ENCODE measurements around the gene SMARCA2.

The SMARCA2 gene

GRCh38 chr9:2014696-2015580 lies at the start of gene SMARCA2:
TSS of gene SMARCA2 (plus strand) at chr9:2015347. CDS start at chr9:2029023, 13,676 bp downstream.
- peak; percentile 95 for DNase-seq (ENCODE audit: low spot score)

- no peak for DNase-seq (ENCODE audit: low spot score)
These were observed 48.3 kb upstream of the SMARCA2 start for GRCh38 chr9:1966725-1967366.

DNA sequence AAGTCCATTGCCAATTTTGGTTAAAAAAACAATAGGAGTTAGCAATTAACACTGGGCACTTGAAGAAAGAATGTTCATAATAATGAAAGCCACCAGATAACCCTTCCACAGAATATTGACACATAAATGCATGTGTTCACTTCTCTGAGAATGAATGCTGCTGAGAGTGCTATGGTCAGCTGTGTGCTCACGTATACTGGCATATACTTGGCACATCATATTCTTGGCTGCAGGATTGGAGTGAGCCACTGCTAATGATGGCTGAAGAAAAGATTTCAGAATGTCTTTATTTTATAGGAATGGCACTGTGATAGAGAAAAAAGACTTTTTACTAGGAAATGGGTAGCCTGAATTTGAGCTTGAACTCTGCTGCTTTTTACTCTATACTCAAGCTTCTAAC lies 46.0 kb upstream of the SMARCA2 start:
- no peak for DNase-seq (ENCODE audit: low spot score)

GRCh38 chr9:1969898-1970297 lies 45.2 kb upstream of the SMARCA2 start:
- no peak for DNase-seq (ENCODE audit: low spot score)

DNA sequence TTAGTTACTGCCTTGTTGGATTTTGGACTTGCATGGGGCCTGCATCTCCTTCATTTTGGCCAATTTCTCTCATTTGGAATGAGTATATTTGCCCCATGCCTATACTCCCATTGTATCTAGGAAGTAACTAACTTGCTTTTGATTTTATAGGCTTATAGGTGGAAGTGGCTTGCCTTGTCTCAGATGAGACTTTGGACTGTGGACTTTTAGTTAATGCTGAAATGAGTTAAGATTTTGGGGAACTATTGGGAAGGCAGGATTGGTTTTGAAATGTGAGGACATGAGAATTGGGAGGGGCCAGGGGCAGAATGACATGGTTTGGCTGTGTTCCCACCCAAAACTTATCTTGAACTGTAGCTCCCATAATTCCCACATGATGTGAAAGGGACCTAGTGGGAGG lies 42.5 kb upstream of the SMARCA2 start:
- no peak for DNase-seq (ENCODE audit: low spot score)

- no peak for DNase-seq (ENCODE audit: low spot score)
These were observed 38.1 kb upstream of the SMARCA2 start for GRCh38 chr9:1977026-1977425.

DNA sequence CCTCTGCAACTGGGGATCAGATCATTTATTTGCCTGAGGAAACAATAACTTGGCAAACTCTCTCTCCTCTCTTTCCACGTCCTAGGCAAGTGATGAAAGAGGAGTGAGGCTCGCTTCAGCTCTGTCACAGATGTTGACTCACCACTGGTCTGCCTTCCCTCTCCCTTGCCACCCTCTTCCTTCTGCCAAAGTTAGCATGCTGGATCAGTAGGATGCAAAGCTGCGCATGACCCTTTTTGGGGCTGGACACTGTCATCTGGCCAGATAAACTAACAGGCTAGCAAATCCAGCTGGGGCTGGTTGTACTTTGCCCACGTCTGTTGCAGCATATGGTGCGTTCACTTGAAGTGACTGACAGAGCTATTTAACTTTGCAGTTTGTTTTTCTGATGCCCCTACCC lies 36.2 kb upstream of the SMARCA2 start:
- no peak for DNase-seq (ENCODE audit: low spot score)

DNA sequence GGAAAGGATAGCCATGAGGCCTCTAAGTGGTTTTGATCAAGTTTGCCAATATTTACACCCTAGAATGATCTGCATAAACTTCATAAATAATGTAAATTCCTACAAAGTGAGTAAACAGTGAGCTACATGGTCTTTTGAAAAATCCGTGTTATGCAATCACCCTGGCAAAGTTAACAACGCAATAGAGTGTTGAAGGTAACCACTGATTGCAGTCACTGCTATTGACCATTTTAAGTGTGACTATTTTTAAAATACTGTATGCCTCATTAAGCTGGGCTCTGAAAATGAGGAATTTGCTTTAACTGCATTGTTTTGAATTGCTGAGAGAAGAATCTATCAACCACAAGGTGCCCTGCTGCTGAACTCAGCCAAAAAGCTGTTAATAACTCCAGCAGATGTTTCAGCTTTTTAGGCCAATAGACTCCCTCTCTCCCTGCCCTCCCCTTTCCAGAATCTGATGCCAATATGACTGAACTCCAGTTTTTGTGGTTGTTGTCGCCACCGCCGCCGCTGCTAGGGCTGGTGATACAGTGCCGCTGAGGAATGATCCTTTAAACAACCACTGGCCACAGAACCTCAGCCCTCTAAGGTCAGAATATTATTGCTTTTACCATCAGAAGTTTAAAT lies 35.3 kb upstream of the SMARCA2 start:
- DNase-seq (ENCODE audit: low spot score), result peak; percentile 72

GRCh38 chr9:1980387-1980786 lies 34.8 kb upstream of the SMARCA2 start:
- no peak for DNase-seq (ENCODE audit: low spot score)

DNA sequence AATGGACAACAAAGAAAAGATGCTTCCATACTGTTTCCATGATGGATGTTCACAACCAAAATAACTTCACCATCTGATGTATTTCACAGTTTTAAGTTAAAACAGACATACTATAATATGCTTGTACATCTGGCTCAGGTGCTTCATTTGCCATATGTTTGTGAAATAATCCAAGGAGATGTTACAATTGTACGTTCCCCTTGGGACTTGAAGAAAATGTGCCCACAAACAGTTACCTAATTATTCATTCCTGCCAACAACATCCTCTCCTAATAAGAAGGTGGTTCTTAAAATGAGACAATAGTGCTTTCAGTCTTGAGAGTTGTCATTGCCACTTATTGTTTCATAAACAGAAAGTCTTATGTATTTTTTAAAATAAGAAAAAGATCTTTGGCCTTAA lies 33.1 kb upstream of the SMARCA2 start:
- DNase-seq (ENCODE audit: low spot score), result no peak

DNA sequence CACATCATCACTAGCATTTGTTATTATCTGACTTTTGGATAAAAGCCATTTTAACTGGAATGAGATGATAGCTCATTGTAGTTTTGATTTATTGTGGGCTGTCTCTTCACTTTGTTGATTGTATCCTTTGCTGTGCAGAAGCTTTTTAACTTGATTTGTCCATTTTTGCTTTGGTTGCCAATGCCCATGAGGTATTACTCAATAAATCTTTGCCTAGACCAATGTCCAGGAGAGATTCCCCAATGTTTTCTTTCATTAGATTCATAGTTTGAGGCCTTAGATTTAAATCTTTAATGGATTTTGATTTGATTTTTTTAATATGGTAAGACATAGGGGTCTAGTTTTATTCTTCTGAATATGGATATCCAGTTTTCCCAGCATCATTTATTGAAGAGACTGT lies 28.8 kb upstream of the SMARCA2 start:
- no peak for DNase-seq (ENCODE audit: low spot score)

GRCh38 chr9:1989500-1989899 lies 25.6 kb upstream of the SMARCA2 start:
- no peak for DNase-seq (ENCODE audit: low spot score)

DNA sequence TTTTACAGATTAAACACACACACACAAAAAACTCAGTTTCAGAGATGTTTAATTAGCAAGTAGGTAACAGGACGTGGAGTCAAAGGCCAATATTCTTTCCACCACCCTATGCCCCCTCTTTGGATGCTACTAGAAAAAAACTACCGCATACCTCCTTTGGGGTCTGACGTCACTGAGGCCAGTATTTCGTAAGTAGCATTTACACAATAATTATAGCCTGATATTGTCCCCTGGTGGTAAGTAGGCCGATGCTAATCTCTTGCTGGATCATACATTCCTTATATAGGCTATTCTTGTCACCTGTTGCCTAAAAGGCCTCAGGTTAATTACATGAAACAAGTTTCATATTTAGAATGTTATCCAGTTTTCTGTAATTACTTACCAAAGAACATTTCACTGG lies 21.0 kb upstream of the SMARCA2 start:
- DNase-seq (ENCODE audit: low spot score), result no peak

- no peak for DNase-seq (ENCODE audit: low spot score)
These were observed 20.1 kb upstream of the SMARCA2 start for GRCh38 chr9:1995084-1995483.

DNA sequence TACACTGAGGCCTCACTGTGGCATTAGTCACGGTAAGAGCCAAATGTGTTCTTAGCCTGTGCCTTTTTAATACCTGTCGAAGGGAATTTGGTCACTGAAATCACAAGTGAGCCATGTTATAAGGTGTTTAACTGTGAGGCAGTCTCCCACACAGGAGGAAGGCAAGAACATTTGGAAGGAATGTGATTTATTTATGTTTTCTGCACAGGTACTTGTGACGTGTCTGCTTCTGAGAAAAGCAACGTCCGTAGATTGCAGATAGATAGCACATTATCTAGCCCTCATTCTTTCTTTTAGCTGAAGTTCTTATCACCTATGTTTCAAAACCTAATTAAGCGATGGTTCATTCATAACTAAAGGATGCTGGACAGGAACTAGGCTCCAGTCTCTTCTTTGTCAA lies 19.0 kb upstream of the SMARCA2 start:
- no peak for DNase-seq (ENCODE audit: low spot score)

GRCh38 chr9:1997646-1998045 lies 17.5 kb upstream of the SMARCA2 start:
- no peak for DNase-seq (ENCODE audit: low spot score)

DNA sequence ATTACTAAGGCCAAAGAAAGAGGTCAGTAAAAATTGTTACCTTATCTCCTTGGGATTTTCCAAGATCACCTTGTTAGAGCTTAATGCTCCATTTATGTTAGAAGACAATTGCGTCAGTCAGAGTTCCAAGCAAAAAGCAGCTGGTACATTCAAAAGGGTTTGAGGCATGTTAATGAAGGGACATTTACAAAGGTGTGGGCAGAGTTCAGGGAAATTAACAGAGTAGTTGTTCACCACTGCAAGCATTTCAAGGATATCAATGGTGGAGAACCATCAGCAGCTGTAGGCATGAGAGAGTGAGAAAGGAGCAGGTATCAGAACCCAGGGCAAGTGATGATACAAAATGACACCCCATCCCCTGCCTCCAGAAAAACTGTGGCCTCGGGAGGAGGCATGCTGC lies 17.0 kb upstream of the SMARCA2 start:
- DNase-seq (ENCODE audit: low spot score), result no peak

- DNase-seq (ENCODE audit: low spot score), result no peak
These were observed 14.8 kb upstream of the SMARCA2 start for GRCh38 chr9:2000314-2000713.

DNA sequence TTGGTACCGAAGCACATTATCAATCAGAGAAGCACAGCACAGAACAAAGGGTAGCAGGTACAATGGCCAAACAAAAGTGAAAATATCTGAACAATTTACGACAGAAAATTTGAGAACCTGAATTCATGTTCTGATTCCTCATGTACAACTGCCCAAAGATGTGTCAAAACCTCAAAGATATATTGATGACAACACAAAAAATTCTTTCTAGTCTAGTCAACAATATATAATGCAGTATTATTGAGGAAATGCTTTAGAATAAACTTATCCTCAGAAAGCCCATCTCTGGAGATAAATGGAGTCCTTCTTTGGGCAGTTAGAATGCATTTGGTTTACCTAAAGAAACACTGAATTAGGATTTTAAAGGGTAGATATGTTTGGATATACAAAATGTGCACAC lies 6.8 kb upstream of the SMARCA2 start:
- DNase-seq (ENCODE audit: low spot score), result no peak

DNA sequence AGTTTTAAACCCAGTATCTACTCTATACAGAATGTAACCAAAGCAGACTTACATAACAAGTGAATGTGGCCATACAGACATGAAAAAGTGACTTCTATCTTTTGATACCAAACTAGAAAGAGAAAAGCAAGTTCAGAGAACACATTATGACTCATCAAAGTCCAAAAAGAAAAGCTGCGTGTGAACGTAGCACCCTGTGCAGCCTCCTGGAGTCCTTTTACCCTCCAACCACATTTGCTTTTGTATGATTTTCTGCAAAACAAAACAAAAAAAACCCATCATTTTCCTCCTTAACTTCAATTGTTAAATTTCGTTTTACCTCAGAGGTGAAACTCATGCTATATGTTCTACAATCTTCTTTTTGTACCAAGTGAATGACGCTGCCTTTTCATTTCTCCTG lies 2.8 kb upstream of the SMARCA2 start:
- DNase-seq (ENCODE audit: low spot score), result no peak

GRCh38 chr9:2013743-2014475 lies 1.2 kb upstream of the SMARCA2 start:
- no peak for DNase-seq (ENCODE audit: low spot score)

DNA sequence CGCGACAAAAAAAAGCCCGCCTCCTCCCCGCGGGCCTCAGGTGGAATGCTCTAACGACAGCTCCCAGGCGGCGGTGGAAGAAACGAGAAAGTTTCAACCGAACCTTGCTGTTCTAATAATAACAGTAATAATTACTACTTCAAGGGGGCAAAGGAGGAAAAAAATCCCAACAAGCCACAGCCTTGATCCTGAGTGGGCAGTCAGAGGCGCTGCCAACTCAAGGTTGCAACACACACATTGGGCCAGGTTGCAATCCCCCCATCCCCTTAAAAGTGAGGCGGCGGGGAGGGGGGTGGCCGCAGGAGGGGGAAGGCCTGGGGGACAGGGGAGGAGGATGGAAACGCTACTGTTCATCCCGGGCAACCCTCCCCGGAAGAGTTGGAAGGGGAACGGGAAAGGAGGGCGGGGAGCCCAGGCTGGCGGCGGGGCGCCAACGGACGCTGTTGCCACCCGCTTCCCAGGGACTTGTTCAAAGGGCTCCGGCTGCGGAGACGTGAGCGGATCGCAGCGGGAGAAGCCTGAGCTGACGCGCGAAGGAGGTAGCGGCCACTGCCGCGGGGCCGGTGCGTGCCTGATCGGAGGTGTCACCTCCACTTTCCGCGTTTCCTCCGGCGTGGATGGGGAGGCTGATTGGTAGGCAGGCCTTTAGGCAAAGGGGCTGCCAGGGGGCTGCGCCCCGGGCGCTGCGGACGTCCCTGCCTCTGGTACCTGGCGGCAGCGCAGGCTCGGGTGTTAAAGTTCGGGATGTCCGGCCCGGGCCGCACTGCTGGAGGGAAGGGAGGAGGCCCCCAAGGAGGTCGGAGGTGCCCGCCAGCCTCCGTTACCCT lies 647 bp downstream of the SMARCA2 start:
- DNase-seq (ENCODE audit: low spot score), result peak; percentile 54
